ENCODE measurements around the gene EHD2.
"Not testable (repeated sequence)": the region's sequence is repeated elsewhere in the genome, so short reads cannot be mapped to it uniquely, and the experiment has no call there.

Gene EHD2

GRCh38 chr19:47711652-47712242 is 1.5 kb upstream of the EHD2 start:
- DNase-seq (ENCODE audit: insufficient read length, low spot score), result no peak
- no peak for FAIRE-seq

DNA sequence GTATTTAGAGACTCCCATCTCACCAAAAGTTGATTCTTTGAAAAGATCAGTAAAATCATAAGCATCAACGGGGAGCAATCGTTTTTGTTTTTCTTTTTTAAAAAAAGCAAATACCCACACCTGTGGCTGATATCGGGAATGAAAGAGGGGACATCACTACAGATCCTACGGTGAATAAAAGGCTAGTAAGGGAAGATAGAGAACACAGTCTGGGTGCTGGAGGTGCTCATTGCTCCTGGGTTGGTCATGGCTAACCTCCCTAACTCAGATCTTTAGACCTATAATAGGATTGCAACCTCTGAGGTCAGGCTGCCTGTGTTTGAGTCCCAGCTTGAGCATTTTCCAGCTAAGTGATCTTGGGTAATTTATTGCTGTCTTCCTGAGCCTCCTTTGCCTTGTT is 1.1 kb downstream of the EHD2 start:
- no peak for FAIRE-seq
- DNase-seq (ENCODE audit: insufficient read length, low spot score), result no peak

GRCh38 chr19:47714855-47715254 is 1.6 kb downstream of the EHD2 start:
- not testable (repeated sequence) for FAIRE-seq

DNA sequence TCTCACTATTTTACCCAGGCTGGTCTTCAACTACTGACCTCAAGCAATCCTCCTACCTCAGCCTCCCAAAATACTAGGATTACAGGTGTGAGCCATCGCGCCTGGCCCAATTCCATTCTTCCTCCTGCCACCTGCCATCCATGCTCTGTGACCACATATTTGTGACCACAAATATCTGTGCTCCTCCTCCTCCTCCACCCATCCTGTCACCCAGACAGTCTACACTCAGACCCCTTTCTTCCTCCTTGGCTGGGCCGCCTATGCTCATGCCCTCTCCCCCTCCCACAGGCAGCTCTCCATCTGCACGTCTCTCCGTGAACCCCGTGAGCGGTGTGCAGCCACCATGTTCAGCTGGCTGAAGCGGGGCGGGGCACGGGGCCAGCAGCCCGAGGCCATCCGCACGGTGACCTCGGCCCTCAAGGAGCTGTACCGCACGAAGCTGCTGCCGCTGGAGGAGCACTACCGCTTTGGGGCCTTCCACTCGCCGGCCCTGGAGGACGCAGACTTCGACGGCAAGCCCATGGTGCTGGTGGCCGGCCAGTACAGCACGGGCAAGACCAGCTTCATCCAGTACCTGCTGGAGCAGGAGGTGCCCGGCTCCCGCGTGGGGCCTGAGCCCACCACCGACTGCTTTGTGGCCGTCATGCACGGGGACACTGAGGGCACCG is 3.2 kb downstream of the EHD2 start:
- FAIRE-seq, result peak; percentile 4
- DNase-seq (ENCODE audit: insufficient read length, low spot score), result no peak

More at GRCh38 chr19:47714855-47715254, 1.6 kb downstream of the EHD2 start:
- not testable (repeated sequence) for DNase-seq (ENCODE audit: insufficient read length, low spot score)

DNA sequence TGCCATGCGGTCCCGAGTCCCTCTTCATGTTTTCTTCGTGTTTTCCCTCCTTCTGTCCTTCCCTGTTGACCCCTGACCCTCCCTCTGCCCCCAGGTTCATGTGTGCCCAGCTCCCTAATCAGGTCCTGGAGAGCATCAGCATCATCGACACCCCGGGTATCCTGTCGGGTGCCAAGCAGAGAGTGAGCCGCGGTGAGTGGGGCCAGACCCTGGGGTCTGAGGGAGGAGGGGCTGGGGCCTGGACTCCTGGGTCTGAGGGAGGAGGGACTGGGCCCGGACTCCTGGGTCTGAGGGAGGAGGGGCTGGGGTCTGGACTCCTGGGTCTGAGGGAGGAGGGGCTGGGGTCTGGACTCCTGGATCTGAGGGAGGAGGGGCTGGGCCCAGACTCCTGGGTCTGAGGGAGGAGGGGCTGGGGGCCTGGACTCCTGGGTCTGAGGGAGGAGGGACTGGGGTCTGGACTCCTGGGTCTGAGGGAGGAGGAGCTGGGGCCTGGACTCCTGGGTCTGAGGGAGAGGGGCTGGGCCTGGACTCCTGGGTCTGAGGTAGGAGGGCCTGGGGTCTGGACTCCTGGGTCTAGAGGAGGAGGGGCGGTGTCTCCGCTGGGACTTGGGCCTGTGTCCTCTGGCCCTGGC is 5.3 kb downstream of the EHD2 start:
- not testable (repeated sequence) for FAIRE-seq; DNase-seq (ENCODE audit: insufficient read length, low spot score)

- FAIRE-seq, result peak; percentile 98
- DNase-seq (ENCODE audit: insufficient read length, low spot score), result peak; percentile 86
Observed at GRCh38 chr19:47719047-47719859, 6.0 kb downstream of the EHD2 start.

DNA sequence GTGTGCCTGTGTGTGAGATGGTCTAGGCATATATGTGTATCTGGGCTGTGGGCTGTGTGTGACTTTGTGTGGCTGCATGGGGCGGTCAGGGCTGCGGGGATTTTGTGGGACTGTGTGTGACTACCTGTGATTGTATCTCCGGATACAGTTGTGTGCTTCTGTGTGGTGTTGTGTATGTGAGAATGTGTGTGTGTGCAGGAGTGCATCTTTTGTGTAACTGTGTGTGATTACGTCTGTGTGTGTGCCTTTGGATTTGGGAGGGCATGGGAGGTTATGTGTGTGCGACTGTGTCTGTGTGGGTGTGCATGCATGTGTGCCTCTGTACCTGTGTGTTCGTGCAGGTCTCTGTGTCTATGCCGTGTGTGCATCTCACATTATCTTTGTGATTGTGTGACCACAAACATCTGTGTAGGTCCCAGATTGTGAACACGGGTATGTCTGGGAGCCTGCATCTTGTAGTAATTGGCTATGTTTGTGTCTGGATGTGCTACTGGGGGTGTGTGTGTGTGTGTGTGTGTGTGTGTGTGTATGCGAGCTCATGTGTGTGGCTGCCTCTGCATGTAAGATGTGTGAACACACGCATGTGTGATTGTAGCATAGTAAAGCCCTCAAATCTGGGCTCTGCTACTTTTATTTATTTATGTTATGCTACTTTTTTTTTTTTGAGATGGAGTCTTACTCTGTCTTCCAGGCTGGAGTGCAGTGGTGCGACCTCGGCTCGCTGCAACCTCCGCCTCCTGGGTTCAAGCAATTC is 7.6 kb downstream of the EHD2 start:
- DNase-seq (ENCODE audit: insufficient read length, low spot score), result no peak
- no peak for FAIRE-seq

GRCh38 chr19:47723581-47723940 is 10.3 kb downstream of the EHD2 start:
- DNase-seq (ENCODE audit: insufficient read length, low spot score) (no peak), FAIRE-seq (no peak)

DNA sequence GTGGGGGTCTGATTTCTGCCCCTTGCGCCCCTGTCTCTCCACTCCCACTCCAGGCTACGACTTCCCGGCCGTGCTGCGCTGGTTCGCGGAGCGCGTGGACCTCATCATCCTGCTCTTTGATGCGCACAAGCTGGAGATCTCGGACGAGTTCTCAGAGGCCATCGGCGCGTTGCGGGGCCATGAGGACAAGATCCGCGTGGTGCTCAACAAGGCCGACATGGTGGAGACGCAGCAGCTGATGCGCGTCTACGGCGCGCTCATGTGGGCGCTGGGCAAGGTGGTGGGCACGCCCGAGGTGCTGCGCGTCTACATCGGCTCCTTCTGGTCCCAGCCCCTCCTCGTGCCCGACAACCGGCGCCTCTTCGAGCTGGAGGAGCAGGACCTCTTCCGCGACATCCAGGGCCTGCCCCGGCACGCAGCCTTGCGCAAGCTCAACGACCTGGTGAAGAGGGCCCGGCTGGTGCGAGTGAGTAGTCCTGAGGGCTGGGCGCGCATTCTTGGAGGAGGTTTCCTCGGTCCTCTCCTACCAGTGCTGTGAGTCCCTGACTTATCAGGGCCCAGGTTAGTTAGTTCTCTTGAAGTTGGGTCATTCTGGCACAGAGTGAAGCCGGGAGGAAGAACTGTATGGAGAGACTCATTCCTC is 12.7 kb downstream of the EHD2 start:
- DNase-seq (ENCODE audit: insufficient read length, low spot score), result no peak
- no peak for FAIRE-seq

DNA sequence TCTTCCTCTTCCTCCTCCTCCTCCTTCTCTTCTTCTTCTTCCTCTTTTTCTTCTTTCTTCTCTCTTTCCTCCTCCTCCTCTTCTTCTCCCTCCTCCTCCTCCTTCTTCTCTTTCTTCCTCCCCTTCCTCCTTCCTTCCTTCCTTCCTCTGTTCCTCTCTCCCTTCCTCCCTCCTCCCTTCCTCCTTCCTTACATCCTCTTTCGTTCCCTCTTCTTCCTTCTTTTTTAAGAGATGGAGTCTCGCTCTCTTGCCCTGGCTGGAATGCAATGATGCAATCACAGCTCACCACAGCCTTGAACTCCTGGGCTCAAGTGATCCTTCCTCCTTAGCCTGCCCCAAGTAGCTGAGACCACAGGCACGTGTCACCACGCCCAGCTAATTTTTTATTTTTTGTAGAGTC is 13.2 kb downstream of the EHD2 start:
- FAIRE-seq, result no peak
- DNase-seq (ENCODE audit: insufficient read length, low spot score), result no peak

- not testable (repeated sequence) for FAIRE-seq
Observed at GRCh38 chr19:47728295-47728694, 15.1 kb downstream of the EHD2 start.

DNA sequence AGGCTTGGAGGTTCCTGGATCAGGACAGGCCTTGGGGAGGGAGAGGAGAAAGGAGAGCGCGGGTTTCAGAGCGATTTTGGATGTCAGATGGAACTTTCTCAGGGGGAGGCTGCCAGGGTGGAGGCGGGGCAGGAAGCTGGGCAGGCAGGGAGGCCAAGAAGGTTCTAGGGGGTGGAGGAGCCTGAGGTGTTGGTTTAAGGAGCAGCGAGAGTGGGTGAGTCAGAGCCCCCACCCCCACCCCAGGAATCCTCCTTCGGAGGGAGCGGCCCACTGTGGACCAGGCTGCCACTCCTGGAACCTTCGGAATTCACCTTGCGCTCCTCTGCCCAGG is 16.2 kb downstream of the EHD2 start:
- DNase-seq (ENCODE audit: insufficient read length, low spot score), result peak; percentile 92
- peak; percentile 38 for FAIRE-seq

More at GRCh38 chr19:47728295-47728694, 15.1 kb downstream of the EHD2 start:
- DNase-seq (ENCODE audit: insufficient read length, low spot score), result not testable (repeated sequence)

DNA sequence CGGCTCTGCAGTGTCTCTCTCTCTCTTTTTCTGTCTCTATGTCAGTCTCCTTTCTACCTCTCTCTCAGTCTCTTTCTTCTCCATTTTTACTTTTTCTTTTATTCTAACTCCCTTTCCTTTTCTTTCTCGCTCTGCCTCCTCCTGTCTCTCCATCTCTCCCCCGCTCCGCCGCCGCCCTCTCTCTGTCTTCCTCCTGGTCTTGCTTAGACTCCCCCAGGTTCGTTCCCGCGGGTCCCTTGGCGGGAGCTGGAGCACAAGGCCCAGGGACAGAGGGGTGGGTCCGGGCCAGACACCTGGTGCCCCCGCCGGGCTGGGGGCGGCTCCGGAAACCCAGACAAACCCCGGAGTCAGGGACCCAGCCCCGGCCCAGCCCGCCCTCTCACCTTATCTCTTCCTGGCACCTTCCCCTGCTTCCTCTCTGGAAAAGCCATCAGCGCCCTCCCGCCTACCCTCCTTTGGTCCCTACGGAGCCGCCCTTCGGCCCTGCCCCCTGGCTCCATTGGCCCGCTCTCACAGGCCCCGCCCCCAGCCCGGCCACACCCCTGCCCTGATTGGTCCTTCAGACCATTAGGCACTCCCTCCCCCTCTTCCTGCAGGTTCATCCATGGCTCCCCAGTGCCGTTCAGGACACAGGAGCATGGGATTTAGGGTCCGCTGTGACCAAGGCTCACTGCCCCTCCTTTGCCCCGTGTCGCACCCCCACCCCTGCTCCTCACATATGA is 16.7 kb downstream of the EHD2 start:
- FAIRE-seq, result no peak
- DNase-seq (ENCODE audit: insufficient read length, low spot score), result no peak

DNA sequence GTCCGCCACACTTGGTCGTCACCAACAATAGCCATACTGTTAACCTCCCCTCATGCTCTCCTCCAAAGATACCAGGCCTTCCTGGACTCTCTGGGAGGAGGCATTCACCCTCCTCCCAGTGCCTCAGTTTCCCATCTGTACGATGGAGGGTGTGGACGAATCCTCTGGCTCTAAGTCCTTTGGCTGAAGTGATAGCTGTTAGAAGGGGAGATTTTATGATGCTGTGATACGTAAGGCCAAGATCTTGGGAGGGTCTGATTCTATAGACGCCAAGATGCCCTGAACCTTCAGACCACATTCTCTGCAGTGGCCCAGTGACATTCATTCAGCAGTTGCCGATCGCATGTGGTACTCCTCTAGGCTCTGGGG is 17.3 kb downstream of the EHD2 start:
- DNase-seq (ENCODE audit: insufficient read length, low spot score), result no peak
- FAIRE-seq, result no peak

DNA sequence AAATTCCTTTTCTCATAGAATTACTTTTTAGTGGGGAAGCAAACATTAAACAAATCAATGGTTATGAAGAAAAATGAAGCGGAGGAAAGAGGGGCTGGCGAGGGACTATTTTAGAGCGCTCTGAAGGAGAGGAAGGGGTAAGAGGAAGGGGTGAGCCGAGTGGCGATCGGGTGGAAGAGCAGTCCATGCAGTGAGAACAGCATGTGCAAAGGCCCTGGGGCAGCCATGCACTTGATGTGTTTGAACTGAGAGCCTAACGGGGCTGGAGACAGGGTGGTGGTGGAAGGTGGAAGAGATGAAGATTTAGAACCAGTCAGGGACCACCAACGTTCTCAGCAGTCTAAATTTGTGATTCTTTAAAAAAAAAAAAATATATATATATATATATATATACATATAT is 17.7 kb downstream of the EHD2 start:
- DNase-seq (ENCODE audit: insufficient read length, low spot score) (no peak), FAIRE-seq (no peak)

DNA sequence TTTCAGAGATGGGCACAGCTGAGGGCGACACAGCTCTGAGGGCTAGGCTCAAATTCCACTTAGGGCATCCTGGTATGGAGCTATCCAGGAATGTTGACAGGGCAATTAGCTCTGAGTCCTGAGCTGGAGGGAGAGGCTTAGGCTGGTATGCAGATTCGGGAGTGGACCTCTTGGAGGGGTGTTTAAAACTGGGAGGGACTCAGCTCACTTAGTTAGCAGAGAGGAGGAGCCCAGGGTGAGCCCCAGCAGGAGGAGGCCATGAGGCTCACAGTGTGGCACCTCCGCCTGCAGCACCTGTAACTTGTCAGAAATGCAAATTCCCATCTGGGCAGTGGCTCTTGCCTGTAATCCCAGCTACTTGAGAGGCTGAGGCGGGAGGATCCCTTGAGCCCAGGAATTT is 21.9 kb downstream of the EHD2 start:
- no peak for DNase-seq (ENCODE audit: insufficient read length, low spot score)
- no peak for FAIRE-seq

- no peak for FAIRE-seq
Observed at GRCh38 chr19:47740866-47741519, 27.8 kb downstream of the EHD2 start.

DNA sequence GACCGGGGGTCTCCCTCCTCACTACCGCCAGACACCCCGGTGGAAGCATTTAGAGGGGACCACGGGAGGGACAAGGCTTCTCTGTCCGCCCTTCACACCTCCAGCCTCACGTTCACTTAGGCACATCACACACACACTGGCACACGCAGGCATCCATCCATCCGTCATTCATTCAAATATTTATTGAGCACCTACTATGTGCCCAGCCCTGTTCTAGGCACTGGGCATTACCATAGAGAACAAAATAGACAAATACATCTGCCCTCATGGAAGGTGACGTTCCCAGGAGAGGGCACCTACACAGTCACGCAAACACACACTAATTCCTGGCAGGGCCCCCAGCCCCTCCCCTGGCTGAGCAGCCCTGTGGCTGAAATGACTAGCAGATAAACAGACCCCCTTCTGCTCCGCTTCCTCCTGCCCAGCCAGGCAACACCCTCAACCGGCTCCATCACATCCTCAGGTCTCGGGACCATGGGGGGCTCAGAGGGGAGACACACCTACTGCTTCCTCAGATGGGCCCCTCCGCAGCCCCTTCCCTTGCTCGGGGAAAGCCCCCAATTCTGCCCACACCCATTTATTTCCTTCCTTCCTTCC is 28.4 kb downstream of the EHD2 start:
- FAIRE-seq, result no peak
- DNase-seq (ENCODE audit: insufficient read length, low spot score), result no peak

More at GRCh38 chr19:47740866-47741519, 27.8 kb downstream of the EHD2 start:
- no peak for DNase-seq (ENCODE audit: insufficient read length, low spot score)

DNA sequence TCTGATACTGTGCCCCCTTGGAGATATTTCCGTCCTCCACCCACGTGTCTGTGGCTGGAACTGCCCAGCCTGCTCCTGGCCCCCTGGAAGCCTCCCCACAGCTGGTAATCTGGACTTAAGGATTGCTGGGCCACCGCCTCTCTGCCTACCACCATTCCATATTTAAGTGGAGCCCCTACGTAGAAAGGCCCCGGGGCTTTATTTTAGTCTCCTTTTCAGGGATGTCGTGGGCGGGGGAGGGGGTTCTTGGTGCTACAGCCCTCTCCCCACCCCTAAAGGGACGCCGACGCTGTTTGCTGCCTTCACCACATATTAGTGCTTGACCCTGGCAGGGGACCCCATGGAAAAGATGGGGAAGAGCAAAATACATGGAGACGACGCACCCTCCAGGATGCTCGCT is 29.4 kb downstream of the EHD2 start:
- no peak for FAIRE-seq
- no peak for DNase-seq (ENCODE audit: insufficient read length, low spot score)
